Inflammatory macrophage treated with lipopolysaccharide for 4 hours (primary cell): Measurements from ENCODE around the gene CGREF1.
"Not testable (repeated sequence)": the region's sequence is repeated elsewhere in the genome, so short reads cannot be mapped to it uniquely, and the experiment has no call there.

Source experiments
- DNase-seq: peaks from one replicate; pipeline ENCODE4 v3.0.0-alpha.2; 2020

The CGREF1 gene

GRCh38 chr2:27110603-27111352 lies 8.2 kb downstream of the CGREF1 start:
- not testable (repeated sequence) for DNase-seq

DNA sequence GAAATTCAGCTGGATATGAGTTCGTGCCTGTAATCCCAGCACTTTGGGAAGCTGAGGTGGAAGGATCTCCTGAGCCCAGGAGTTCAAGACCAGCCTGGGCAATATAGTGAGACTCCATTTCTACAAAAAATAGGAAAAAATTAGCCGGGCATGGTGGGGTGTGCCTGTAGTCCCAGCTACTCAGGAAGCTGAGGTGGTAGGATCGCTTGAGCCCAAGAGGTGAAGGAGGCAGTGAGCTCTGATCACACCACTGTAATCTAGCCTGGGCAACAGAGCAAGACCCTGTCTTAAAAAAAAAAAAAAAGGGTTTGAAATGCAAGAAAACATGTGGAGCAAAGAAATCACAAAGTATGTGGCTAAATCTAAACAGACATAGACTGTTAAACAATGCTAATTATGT lies 9.8 kb downstream of the CGREF1 start:
- DNase-seq: no peak

GRCh38 chr2:27108221-27108620 lies 10.7 kb downstream of the CGREF1 start:
- DNase-seq: no peak

- no peak for DNase-seq
These were observed 12.9 kb downstream of the CGREF1 start for GRCh38 chr2:27105981-27106380.

DNA sequence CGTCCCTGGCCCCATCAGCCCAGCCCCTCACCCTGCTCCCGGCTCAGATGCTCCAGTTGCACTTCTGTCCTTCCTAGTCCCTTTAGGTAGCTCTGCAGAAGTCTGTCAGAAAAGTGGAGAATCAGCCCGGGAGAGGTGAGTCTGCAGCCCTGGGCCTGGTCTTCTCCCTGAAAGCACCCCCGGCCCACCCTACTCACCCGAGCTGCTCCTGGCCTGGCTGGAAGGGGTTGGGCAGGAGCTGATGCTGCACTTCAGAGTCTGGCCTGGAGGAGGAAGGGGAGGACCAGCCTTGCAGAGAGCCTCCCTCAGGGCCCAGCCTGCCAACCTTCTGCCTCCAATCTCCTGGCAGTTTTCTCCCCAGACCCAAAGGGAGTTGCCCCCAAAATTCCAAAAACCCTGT lies 16.6 kb downstream of the CGREF1 start:
- no peak for DNase-seq

- DNase-seq: no peak
These were observed 18.9 kb downstream of the CGREF1 start for GRCh38 chr2:27100036-27100435.

DNA sequence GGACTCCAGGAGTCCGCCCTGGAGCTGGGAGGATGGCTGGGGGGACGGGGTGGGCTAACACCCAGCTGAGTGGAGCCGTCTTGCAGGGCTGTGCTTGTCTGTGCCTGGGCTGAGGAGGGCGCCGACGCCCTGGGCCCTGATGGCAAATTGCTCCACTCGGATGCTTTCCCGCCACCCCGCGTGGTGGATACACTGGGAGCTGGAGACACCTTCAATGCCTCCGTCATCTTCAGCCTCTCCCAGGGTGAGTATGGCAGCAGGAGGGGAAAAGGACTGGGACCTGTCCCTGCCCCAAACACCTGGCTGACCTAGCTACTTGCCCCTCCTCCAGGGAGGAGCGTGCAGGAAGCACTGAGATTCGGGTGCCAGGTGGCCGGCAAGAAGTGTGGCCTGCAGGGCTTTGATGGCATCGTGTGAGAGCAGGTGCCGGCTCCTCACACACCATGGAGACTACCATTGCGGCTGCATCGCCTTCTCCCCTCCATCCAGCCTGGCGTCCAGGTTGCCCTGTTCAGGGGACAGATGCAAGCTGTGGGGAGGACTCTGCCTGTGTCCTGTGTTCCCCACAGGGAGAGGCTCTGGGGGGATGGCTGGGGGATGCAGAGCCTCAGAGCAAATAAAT lies 19.5 kb downstream of the CGREF1 start:
- DNase-seq: no peak

GRCh38 chr2:27097341-27097740 lies 21.6 kb downstream of the CGREF1 start:
- DNase-seq: no peak

DNA sequence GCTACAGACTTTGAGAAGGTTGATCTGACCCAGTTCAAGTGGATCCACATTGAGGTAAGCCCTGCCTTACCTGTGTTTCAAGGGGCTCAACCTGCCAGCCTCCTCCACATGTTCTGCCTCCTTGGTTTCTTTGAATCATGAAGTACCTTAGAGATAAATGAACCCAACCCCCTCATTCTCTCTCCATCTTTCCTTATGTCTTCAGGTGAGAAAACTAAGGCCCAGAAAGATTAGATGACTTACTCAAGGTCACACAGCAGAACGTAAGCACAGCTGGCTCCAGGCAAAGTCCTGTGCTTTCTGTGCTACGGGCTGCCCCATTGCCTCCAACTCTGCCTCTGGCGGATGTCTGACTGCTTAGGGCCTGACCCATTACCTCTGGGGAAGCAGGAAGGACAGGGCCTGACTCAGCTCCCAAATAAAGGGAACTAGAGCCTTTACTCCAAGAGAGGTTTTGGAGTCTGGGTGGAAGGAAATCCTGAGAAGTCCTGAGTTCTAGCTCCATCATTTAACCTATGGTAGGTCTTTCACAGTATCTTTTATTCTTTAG lies 22.1 kb downstream of the CGREF1 start:
- peak; percentile 75 for DNase-seq

DNA sequence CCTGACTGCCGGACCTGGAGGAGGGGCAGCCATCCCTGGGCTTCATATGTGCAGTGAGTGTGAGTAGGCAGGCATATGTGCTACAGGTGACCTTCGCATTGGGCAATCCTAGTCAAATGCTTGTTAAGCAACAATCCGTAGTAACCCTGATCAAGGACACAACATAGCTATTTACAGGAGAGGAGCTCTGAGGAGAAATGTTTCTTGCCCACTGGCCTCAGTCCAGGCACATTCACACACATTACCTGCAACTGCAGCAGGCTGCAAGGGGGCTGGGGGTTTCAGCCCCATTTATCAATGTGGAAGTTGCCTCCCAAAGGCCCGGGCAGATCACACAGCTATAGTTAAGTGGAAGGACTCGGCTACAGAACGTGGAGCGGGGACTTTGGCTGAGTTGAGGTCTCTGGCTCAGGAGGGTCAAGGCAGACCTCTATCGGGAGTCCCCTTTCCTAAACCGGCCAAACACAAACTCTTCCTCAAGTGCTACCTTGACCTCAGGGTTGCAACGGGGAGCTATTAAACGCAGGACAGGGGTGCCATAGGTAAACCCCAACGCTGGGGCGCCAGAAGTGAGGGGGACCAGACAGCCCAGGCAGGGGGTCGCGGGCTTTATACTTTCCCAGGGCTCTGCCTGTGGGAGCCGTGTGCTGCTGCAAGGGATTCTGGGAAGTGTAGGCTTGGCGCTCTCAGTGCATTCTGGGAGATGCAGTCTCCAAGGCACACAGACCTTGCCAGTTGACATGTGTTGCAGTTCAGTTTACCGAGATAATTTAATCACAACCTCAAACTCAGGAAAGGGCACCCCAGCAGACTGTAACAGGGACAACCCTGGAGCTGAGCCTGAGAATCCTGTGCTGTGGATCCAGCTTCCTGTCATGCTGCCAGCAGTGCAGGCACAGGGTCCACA lies 22.9 kb downstream of the CGREF1 start:
- DNase-seq: peak; percentile 50

DNA sequence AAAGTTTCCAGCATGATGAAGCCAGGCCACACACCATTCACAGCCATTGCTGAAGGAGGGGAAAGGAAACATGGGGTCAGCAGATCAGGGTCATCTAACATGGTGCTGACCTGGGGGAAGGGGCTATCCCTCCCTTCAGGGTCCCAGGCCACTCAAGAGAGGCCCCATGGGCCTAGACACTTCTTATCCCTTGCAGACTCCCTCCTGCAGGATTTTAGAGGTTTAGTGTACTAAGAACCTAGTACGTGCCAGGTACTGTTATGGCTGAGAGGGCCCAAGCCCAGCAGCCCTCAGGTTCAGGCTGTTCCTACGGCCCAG lies 23.5 kb downstream of the CGREF1 start:
- DNase-seq: no peak

DNA sequence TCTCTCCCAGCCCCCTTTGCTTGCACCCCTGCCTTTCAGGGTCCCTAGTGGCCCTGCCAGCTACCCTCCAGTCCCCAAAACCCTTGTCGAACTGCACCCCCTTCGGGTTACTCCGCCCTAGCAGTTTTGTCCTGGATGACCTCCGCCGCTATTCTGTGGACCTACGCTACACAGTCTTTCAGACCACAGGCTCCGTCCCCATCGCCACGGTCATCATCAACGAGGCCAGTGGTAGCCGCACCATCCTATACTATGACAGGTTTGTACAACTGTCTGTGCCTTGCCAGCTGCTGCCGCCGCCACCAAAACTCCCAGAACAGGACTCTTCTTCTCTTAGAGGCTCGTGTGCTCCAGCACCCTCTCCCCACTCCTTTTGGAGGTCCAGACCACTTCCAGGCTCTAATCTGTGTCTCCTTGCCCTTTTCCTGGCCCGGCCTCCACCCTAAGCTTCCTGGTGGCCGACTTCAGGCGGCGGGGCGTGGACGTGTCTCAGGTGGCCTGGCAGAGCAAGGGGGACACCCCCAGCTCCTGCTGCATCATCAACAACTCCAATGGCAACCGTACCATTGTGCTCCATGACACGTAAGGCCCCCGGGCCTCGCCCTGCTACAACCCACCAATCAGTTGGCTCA lies 24.5 kb downstream of the CGREF1 start:
- DNase-seq: no peak

GRCh38 chr2:27093430-27094352 lies 25.2 kb downstream of the CGREF1 start:
- DNase-seq: no peak

- no peak for DNase-seq
These were observed 26.1 kb downstream of the CGREF1 start for GRCh38 chr2:27092696-27093429.

DNA sequence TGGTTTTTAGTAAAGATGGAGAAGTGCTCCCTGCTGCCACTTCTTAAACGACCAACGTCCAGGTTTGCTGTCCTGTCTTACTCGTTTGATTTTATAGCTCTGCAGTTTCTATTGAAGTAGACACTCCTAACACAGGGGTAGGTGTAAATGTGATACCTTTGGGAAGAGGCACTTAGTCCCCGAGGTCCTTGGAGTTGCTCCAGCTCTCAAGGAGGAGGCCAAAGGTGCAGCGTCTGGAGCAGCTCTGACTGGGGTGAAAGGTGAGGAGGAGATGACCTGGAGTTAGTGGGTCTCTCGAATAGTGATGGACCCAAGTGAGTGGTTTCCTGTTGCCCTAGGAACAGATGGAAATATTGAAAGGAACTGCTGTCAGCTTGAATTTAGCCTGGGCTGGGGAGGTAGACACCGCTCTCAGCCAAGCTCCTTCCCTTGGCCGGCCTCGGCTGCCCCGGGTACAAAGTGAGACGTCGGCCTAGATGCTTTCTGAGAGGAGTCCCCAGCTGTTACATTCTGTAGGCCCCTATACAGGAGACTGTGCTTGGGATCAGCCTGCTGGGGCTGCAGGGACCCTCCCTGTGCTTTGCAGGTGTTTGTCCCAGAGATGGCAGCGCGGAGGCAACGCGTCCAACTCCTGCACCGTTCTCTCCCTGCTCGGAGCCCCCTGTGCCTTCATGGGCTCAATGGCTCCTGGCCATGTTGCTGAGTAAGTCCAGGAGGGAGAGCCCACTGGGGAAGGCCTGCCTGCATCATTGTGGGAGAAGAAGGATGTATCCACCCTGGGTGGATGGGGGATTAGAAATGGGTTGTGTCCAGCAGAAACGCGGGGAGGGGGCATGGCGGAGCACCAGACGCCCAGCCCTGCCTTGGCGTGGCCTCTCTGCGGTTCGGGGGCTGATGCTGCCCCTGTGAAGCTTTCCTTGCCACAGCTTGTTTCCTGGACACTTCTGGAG lies 26.9 kb downstream of the CGREF1 start:
- no peak for DNase-seq

DNA sequence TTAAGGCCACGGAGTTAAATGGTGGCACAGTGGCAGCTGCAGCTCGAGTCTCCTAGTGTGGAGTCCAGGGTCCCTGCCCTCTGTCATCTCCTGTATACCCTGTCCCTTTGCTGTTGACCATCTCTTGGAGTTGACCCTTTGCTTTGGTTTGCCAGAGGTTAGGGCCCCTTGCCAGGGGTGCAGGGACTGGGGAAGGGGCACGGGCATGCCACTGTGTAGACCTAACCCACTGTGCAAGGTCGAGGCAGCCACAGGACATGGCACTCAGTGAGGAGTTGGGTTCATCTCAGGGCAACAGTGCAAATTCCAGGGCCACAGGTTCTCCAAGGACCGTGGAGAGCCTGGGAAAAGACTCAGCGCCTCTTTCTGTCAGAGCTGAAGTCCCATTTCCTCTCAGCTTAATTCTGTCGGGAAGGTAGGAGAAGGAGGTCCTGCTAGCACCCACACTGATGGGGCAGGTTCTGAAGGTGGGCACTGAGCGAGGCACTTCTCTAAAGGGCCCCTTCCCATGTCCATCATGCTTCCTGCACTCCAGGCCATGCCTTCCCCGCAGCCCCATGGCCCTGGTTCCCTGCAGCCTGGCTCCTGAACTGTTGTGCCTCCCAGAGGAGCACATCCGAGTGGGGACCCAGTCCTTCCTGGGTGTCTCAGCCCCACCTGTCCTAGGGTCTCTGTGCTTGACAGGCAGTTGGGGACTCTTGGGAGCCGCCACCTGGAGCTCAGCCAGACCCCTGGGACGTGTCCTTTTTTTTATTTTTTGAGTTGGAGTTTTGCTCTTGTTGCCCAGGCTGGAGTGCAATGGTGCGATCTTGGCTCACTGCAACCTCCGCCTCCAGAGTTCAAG lies 29.6 kb downstream of the CGREF1 start:
- DNase-seq: no peak

DNA sequence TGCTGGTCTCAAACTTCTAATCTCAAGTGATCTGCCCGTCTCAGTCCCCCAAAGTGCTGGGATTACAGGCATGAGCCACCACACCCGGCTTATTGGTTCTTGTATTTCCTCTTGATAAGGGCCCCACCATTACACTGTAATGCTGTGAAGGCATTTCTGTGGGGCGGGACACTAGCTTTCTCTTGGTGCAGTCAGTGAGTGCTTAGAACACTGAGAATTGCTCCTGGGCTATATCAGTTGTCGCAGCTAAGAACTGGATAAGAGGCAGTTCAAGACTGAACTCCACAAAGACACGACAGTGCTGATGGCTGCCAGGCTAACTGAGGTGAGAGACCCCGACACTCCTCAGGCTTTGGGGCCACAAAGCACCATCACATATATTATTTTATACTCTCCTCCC lies 30.3 kb downstream of the CGREF1 start:
- DNase-seq: no peak

DNA sequence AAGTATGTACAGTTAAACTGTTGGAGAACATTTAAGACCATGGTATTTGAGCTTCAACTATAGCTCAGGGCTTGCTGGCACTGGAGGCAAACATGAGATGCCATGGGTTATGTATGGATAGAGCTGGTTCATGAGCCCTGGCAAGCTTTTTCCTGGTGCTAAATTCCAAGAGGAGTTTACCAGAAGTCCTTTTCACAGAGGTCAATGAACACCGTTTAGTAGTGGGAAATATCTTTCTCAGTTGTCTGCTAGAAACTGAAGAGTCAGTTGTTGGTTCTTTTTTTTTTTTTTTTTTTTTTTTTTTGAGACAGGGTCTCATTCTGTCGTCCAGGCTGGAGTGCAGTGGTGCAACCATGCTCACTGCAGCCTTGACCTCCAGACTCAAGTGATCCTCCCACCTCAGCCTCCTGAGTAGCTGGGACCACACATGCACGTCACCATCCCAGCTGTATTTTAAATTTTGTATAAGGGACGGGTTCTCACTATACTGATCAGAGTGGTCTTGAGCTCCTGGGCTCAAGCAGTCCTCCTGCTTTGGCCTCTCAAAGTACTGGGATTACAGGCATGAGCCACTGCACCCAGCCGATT lies 31.0 kb downstream of the CGREF1 start:
- no peak for DNase-seq
